Peyer's patch (tissue), 4 donors: ENCODE data around the gene RASL12.

Experiments used
- CTCF ChIP-seq, 6 experiments: fragments of 450-650 bp in 4 of 6; fragments of 200-600 bp in 2 of 6; sonication (generic) in 1 of 6; IDR thresholded peaks; one replicate each; pipeline ENCODE4 v1.5.1; 2017 to 2019; ENCODE audit warnings: antibody characterized with exemption in 6 of 6, mild to moderate bottlenecking in 3 of 6, moderate library complexity in 1 of 6
- POLR2A ChIP-seq, 2 donors: fragments of 450-650 bp; IDR thresholded peaks; one replicate each; pipeline ENCODE4 v1.5.1; 2017; ENCODE audit warnings: antibody characterized with exemption in 2 of 2, mild to moderate bottlenecking in 2 of 2, moderate library complexity in 2 of 2

GRCh38 chr15:65037309-65037708 is 30.5 kb downstream of the RASL12 start:
- TF ChIP-seq POLR2A (IDR thresholded peaks at IDR 0.05) (no peak), CTCF (IDR thresholded peaks at IDR 0.05) (no peak)
